PC-9 (cell line): ENCODE results near the gene RBM15B.

Experiments used
- CTCF ChIP-seq: fragments of 200-600 bp; sonication (generic); conservative IDR thresholded peaks from 2 replicates; pipeline ENCODE4 v1.6.1; 2017; ENCODE audit warnings: mixed run types, antibody characterized with exemption, mild to moderate bottlenecking, moderate library complexity
- EZH2 ChIP-seq: fragments of 200-600 bp; sonication (generic); IDR thresholded peaks from 2 replicates; pipeline ENCODE4 v1.8.0; 2017; ENCODE audit warnings: antibody characterized with exemption, low read depth

GRCh38 chr3:51381333-51381705 is 9.8 kb upstream of the RBM15B start:
- no peak for TF ChIP-seq CTCF
- no peak for TF ChIP-seq EZH2
